Measurements from ENCODE around the gene STRADA.

Gene STRADA, protein sequence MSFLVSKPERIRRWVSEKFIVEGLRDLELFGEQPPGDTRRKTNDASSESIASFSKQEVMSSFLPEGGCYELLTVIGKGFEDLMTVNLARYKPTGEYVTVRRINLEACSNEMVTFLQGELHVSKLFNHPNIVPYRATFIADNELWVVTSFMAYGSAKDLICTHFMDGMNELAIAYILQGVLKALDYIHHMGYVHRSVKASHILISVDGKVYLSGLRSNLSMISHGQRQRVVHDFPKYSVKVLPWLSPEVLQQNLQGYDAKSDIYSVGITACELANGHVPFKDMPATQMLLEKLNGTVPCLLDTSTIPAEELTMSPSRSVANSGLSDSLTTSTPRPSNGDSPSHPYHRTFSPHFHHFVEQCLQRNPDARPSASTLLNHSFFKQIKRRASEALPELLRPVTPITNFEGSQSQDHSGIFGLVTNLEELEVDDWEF

DNA sequence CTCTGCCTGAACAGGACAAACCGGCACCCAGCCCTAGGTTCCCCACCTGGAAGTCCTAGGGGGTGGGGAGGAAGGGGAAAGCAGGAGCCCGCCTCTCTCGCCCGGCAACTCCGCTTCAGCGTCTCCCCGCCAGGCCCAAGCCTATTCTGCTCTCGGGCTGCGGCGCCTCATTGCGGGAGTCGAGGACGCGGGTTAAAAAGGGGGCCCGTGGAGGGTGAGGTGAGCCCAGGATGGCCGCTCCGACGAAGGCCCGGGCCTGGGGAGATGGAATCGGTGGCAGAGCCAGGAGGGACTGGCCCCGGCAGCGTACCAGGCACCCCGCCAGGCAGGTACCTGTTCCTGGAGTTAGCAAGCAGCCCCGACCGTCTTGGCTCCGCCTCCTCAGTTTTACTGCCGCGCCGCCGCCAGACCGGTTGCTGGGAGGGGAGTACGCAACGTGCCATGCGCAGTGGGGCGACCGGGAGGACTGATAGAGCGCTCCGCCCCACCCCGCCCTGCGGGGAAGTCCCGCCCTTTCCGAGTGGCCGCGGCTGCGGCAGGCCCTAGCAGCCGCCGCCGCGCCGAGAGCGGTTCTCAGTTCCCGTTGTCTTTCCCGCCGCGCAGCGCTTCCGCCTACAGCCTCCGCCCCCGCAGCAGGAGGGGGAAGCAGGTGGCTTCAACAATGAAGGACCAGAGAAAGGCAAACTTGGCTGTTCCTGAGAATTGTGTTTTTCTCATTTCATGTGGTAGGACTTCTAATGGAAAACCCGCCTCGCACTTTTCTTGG is at the start of gene STRADA:
Gene STRADA (minus strand): TSS at position 392 of the 766 bp plus-strand sequence. CDS start 13,430 bp downstream, outside the sequence.
- DNase-seq (ENCODE audit: low spot score), result peak; percentile 97

DNA sequence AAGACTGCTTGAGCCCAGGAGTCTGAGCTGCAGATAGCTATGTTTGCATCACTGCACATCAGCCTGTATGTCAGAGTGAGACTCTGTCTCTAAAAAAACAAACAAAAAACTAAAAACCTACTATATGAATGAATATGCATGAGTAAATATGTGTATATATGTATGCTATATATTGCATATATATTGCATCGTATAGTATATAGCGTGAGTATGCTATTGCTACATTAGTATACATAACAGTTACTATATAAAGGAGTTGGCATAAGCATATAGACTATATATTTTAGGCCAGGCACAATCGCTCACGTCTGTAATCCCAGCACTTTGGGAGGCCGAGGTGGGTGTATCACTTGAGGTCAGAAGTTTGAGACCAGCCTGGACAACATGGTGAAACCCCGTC is 48.5 kb upstream of the STRADA start:
- no peak for DNase-seq (ENCODE audit: low spot score)

DNA sequence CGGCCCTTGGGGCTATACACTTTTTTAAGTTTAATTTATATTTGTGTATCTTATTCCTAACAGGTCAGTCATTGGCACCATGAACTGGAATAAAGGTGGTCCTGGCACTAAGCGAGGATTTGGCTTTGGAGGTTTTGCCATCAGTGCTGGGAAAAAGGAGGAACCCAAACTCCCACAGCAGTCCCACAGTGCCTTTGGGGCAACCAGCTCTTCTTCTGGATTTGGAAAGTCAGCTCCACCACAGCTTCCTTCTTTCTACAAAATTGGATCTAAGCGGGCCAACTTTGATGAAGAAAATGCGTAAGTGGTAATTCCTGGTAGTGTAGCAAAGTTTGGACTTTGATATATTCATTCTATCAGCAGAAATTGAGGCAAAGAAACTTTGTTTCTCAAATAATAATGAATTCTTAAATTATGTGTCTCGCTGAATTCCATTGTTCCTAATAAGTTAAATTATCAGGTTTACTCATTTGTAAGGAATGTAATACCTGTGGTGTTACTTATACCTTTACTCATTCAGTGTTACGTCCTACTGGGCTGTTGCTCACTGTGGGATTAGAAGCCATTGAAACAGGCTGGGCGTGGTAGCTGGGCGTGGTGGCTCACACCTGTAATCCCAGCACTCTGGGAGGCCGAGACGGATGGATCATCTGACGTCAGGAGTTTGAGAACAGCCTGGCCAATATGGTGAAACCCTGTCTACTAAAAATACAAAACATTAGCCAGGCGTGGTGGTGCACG is 45.5 kb upstream of the STRADA start:
- no peak for DNase-seq (ENCODE audit: low spot score)

DNA sequence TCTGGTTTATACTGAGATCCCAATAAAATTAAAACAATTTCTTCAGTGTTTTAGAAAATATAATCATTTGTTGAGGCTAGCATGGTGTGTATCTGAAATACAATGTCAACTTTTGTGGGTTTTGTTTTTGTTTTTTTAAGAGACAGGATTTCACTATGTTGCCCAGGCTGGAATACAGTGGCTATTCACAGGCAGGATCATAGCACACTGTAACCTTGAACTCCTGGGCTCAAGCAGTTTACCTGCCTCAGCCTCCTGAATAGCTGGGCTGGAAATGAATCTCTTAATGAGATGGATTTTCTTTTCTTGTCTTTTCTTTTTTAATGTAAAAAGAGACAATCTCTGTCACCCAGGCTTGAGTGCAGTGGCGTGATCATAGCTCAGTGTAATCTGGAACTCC is 44.5 kb upstream of the STRADA start:
- no peak for DNase-seq (ENCODE audit: low spot score)

DNA sequence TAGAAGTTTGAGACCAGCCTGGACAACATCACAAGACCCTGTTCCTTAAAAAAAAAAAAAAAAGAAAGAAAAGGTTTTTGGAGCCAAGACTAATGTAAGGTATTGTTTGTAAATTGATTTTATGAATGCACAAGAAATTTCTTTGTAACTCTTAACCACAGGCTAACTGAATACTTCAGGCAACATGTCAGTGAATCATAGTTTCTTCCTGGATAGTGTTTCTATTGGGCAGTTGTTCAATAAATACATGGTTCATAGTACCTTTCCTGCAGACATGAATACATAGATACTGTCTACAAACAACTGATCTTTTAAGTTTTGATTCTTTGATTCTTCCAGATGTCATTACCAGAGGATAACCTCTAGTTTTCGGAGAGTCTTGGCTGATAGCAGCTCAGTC is 44.0 kb upstream of the STRADA start:
- no peak for DNase-seq (ENCODE audit: low spot score)

DNA sequence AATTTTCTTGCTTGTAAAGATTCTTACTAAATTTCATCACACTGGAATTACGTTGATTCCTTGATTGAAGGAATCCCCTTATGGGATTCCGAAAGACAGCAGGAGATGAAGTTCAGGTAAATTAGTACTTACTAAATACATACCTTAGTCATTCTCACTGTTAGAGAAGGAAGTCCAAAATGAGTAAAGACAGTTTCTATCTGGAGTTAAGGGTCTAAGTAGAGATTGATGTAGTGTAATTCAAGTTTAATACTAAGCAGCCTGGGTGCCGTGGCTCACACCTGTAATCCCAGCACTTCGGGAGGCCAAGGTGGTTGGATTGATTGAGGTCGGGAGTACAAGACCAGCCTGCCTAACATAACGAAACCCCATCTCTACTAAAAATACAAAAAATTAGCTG is 41.9 kb upstream of the STRADA start:
- DNase-seq (ENCODE audit: low spot score), result no peak

DNA sequence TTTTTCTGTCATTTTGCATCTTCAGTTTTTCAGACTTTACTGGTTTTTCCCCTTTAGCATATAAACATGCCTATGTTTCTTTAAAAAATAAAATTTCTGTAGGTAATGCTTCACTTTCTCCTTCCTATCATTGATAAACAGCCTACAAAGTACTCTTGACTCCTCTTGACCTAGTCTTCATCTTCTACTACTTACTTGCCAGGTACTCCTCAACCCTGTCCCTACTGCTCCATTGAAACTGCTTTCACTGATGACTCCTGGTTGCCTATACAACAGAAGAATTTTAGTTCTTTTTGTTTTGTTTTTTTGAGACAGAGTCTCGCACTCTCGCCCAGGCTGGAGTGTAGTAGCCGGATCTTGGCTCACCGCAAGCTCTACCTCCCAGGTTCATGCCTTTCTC is 39.3 kb upstream of the STRADA start:
- no peak for DNase-seq (ENCODE audit: low spot score)

DNA sequence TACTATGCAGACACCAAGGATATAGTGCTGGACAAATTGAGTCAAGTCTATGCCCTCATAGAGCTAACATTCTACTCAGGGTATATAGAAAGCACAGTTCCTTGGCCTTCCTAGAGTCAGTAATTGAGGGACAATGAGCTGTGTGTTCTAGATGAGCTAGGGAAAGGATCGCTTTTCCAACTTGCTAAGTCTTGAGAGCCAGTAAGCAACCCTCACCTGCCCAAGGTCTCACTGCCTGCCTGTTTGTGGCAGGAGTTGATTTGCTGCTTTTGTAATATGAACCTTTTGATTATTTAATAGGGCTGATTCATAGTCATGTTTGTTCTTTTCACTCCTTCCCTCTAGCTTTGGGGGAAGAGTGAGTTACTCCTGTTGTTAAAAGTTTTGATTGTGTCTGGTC is 38.9 kb upstream of the STRADA start:
- no peak for DNase-seq (ENCODE audit: low spot score)

DNA sequence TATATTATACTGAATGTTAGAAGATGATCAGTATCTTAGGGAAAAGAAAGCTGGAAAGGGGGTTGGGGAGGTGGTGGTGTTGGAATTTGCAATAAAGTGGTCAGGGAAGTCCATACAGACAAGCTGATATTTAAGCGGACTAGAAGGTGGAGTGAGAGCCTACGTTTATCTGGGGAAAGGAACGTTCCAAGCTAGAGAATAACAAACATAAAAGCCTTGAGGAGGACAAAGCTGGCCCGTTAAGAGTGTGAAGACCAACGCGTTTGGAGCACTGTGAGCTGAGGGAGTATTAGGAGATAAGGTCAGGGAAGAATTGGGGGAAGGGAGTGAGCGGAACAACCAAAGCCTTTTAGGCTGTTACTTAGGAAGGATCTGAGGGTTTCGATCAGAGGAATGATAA is 33.8 kb upstream of the STRADA start:
- DNase-seq (ENCODE audit: low spot score), result no peak

DNA sequence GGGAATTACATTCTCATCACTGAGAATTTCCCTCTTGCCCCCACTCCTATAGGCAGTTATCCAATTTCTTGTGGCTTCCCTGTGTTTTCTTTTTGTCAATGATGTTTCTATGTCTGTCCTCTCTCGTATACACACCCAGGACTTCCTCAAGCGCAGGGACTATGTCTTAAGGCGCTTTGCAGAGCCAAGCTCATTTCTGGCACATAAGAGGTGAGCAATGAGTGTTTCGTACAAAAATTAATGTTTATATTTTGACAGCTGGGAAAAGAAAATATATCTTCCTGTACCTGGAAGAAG is 33.3 kb upstream of the STRADA start:
- no peak for DNase-seq (ENCODE audit: low spot score)

DNA sequence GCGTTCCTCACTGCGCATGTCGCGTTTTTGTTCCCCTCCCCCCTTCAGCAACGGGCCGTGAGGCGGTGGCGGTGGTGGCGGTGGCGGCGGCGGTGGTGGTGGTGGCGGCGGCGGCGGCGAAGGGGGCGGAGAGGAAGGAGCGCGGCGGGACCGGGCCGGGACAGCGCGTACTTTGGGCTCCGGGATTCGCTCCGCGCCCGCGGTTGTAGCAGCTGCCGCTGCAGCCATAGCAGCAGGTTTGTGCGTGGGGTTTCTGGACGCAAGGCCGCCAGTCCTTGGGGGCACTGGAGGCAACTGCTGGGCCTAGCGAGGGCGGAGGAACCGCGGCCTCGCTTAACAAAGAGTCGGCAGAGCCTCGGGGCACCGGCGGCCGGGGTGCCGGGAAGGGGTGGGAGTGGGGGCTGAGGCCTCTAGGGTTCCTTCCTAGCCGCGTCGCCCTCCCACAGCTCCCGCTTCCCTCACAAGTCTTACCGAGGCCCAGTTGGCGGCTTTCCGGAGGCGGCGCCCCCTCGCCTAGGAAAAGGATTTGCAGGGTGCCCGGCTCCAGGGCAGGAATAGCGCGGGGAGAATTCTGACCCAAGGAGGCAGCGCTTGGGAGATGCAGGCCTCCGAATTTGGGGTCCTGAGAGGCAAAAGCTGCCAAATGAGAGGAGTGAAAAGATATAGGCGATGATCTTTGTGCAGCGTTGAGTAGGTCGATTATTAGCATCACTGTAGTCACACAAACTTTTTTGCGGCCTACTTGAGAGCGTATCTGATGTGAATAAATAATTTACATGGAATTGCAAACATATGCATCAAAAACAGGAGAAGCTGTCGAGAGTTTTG is 32.8 kb upstream of the STRADA start, which contains the start of gene DDX42:
Gene DDX42 (plus strand): TSS at position 30 of the 828 bp plus-strand sequence. CDS start 12,880 bp downstream, outside the sequence.
- DNase-seq (ENCODE audit: low spot score), result no peak

DNA sequence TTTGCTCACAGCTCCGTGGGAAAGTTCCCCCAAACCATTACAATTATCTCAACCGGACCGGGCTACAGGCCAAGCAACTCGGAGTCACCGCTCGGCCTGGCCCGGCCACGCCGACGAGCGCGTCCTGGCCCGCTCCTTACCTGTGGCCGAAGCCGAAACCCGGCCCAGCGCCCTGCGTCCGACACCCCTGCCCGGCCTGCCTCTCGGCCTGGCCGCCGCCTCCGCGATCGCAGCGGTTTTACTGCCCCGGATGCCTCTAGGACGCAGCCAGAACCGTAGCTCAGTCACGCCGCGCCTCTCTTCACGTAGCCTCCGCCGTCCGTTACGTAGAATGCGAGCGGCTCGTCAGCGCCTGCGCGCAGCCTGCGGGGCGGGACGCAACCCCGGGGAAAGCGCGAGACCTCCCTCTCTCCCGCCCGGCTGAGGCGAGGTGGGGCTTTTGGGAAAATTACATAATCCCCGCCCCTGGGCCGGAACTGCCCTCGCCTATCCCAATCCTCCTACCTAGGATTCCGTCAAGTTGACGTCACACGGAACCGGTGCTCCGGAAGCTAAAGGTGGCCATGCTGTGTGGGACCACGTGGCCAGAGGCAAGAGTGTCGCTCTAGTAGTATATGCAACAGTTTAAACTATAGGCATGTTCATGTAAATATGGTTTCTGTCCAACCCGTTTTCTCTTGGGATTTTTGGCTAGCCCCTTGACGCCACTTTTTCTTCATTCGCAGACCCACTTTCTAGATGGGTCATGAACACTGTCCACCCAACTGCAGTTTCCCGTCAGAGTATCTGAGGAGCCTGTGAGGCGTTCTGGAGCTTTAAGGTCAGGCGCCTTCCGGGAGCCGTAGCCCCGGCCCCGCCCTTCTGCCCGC is 31.9 kb upstream of the STRADA start, which contains the start of gene CCDC47:
Gene CCDC47 (minus strand): TSS at position 326 of the 869 bp plus-strand sequence. CDS start 7,422 bp downstream, outside the sequence.
- peak; percentile 99 for DNase-seq (ENCODE audit: low spot score)

DNA sequence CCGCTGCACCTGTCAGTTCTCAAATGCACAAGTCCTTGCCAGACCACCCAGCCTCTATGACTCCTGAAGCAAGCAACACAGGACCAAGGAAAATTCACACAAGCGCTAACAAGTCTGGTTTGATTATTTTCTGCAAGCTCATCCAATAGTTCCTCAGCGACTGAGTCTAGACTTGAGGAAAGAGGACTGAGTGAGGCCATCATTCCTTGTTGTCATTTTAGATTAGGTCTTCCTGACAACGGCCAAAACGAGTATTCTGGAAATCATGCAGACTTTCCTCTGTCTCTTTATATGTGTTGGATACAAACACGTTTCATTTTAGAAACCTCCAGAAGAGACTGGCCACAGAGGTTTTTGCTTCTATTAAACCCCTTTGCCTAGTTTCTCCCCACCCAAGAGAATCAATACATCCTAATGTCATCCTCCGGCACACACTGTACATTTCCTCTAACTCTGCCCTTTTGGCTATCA is 31.2 kb upstream of the STRADA start:
- DNase-seq (ENCODE audit: low spot score), result no peak

DNA sequence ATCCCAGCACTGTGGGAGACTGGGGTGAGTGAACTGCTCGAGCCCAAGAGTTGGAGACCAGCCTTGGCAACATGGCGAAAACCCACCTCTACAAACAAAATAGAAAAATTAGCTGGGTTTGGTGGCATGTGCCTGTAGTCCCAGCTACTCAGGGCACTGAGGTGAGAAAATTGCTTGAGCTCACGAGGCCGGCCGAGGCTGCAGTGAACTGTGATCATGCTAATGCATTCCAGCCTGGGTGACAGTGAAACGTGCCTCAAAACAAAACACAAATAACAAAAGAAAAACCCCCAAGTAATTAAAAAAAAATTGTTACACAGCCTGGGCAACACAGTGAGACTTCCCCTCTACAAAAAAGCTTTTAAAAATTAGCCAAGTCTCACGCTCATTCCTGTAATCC is 26.8 kb upstream of the STRADA start:
- no peak for DNase-seq (ENCODE audit: low spot score)

DNA sequence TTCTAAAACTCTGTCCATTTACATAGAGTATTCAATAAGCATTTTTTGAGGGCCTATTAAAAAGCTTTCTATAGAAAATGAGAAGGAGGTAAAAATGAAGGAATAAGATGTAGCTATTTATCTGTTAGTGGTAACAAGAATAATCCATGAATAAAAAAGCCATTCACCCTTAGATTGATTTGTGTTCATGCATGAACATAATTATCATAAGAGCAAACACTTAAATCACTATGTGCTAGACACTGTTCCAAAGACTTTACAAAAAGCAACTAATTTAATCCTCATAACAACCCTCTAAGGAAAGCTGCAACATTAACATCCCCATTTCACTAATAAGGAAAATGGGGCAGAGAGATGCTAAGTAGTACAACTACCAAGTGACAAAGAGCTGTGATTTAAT is 25.2 kb upstream of the STRADA start:
- DNase-seq (ENCODE audit: low spot score), result no peak

DNA sequence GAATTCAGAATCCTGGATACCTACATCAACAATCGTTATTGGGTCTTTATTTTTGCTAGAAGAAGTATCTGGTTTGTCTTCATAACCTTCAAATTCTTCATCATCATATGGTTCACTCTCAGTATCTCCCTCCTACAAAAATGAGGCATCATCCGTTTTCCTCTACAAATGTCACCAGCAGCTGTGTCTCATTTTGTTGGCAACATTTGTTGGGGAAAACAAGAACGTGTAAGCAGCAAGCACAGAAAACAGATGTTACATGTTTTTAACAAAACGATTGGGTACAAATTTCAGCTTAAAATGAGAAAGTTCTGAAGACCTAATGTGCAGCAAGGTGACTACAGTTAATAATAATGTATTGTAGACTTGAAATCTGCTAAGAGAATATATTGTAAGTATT is 23.1 kb upstream of the STRADA start:
- no peak for DNase-seq (ENCODE audit: low spot score)

DNA sequence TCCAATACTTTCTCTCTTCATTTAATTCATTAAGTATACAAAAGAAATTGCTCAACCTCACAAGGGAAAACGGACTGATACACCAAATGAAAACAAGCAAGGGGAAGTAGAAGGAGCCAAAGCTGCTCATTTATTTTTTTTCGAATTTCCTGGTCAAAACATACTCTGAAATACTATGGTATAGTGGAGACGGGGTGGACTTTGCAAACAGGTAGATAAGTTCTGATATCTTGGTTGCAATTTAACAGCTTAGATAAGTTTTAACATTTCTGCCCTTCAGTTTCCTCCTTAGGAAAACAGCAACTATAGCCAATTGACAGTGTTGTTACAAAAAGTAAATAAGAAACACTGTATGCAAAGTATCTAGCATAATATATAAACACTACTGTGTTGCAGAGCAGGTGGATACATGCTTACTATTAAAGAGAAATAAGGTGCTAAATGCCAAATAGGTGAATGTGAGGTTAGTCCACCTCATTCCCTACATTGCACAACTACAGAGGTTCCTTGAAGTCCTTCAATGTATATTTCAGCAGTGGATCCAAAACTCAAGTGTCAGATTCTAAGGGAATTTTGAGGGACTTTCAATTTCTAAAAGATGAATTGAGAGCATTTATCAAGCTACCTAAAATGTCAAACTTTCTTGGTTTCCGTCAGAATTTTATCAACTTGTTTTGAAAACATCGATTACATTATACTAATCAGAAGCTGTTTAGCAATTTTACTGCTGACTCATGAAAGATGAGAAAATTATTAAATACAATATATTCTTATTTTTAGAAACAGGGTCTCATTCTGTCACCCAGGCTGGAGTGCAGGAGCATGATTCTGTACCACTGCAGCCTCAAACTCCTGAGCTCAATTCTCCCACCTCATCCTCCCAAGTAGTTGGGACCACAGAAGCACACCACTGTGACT is 20.8 kb upstream of the STRADA start:
- DNase-seq (ENCODE audit: low spot score), result no peak

DNA sequence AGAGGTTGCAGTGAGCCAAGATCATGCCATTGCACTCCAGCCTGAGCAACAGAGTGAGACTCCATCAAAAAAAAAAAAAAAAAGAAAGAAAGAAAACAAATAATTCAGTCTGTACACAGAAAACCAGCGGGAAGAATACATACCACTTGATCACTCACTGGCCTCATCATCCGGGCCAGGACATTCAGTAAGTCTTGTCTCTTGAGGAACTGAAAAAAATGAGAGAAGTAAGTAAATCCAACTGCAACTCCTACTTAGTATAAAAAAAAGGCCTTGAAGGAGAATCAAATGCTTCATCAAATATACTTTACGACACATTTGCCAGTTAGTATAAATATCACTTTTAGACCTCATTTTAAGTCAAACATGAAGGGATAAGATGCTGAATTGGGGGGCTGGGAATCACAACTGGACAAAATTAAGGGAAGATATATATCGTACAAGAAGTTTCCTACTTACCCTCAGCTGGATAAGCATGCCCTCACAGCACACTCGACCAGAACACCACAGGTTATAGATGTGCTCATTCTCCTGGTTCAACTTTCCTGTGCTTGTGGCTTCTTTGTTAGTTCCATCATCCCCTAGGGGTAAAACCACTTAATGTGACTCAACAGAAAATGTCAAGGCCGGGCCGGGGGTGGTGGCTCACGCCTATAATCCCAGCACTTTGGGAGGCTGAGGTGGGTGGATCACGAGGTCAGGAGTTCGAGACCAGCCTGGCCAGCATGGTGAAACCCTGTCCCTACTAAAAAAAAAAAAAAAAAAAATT is 19.4 kb upstream of the STRADA start:
- DNase-seq (ENCODE audit: low spot score), result no peak

DNA sequence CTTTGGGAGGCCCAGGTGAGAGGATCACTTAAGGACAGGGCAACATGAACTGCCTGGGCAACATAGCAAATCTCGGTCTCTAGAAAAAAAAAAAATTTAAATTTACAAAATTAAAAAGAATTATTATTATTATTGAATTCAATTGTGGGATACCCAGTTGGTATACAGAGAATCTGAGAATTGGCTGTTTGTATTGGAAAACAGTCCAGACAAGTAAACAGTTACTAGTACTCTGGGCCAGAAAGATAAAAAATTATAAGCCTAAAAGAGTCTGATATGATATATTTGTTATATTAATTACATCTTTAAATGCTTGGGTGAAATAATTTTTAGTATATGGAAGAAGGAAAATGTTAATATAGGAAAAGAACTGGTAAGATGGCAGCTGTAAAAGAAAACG is 16.8 kb upstream of the STRADA start:
- DNase-seq (ENCODE audit: low spot score), result no peak
